ENCODE data around the gene APOL1. TPM values are rescaled to one million over a fixed set of nuclear protein-coding genes. Genes with fewer than 3 reads are reported as not detected.
A peak's percentile ranks its signal among the peaks of the same experiment; 100 is the strongest.

Gene APOL1
- total RNA-seq, 4 donors from 2014 or later, result 0.87 to 11.1 (median 6.2) TPM

GRCh38 chr22:36303874-36304273 is 50.9 kb downstream of the APOL1 start:
- intact Hi-C loops (cut with DNase I; ENCODE audit: low total_unique reads) (no loop called here), in situ Hi-C loops (cut with MboI; ENCODE audit: low sequenced_read_pairs in 4 of 4) (no loop called here)
- H3K36me3 ChIP-seq, result peaks cover 9 to 99% of the 10 kb centered on the region in 2 donors
- no peak for ATAC-seq
- H3K4me1 ChIP-seq, result no peaks in the 10 kb centered on the region
- no peaks in the 10 kb centered on the region for H3K27me3 ChIP-seq
- no peak overlapping the region for H3K4me3 ChIP-seq
- DNase-seq, result no peak
- H3K27ac ChIP-seq, result peak overlapping the region in 2 of 4 donors; percentile 3 to 37
- TF ChIP-seq CTCF (IDR thresholded peaks at IDR 0.05 in 4 of 5, conservative IDR thresholded peaks at IDR 0.05 in 1 of 5) (no peak), POLR2A (IDR thresholded peaks at IDR 0.05) (no peak)
- no peaks in the 10 kb centered on the region for H3K9me3 ChIP-seq

- peak overlapping the region in 3 of 4 donors; percentile 3 to 37 (median 29) for H3K27ac ChIP-seq
- intact Hi-C loops (cut with DNase I; ENCODE audit: low total_unique reads) (no loop called here), in situ Hi-C loops (cut with MboI; ENCODE audit: low sequenced_read_pairs in 4 of 4) (no loop called here)
- no peaks in the 10 kb centered on the region for H3K27me3 ChIP-seq
- no peak for TF ChIP-seq POLR2A (IDR thresholded peaks at IDR 0.05)
- no peak for TF ChIP-seq CTCF (IDR thresholded peaks at IDR 0.05 in 4 of 5, conservative IDR thresholded peaks at IDR 0.05 in 1 of 5)
- no peak overlapping the region for H3K4me3 ChIP-seq
- no peak for ATAC-seq
- no peaks in the 10 kb centered on the region for H3K9me3 ChIP-seq
- no peak for DNase-seq
- peaks cover 9 to 99% of the 10 kb centered on the region in 2 donors for H3K36me3 ChIP-seq
- no peaks in the 10 kb centered on the region for H3K4me1 ChIP-seq
These were observed 51.5 kb downstream of the APOL1 start for GRCh38 chr22:36304429-36304828.

GRCh38 chr22:36305813-36306212 is 52.9 kb downstream of the APOL1 start:
- Histone ChIP-seq H3K9me3 (no peaks in the 10 kb centered on the region), H3K4me1 (no peaks in the 10 kb centered on the region), H3K4me3 (no peak overlapping the region), H3K27ac (peak overlapping the region in 1 of 4 donors; percentile 37), H3K27me3 (no peaks in the 10 kb centered on the region), H3K36me3 (peaks cover 9 to 99% of the 10 kb centered on the region in 2 donors)
- in situ Hi-C loops (cut with MboI; ENCODE audit: low sequenced_read_pairs in 4 of 4) (loop anchor here in 3 of 4 donors (5.0 kb wide), 1 partner anchor 171 kb away; no protein-coding TSS in a partner anchor), intact Hi-C loops (cut with DNase I; ENCODE audit: low total_unique reads) (no loop called here)
- no peak for ATAC-seq
- TF ChIP-seq CTCF (IDR thresholded peaks at IDR 0.05 in 4 of 5, conservative IDR thresholded peaks at IDR 0.05 in 1 of 5) (no peak), POLR2A (IDR thresholded peaks at IDR 0.05) (no peak)
- no peak for DNase-seq

GRCh38 chr22:36306227-36306626 is 53.3 kb downstream of the APOL1 start:
- no peak for TF ChIP-seq POLR2A (IDR thresholded peaks at IDR 0.05)
- TF ChIP-seq CTCF (IDR thresholded peaks at IDR 0.05 in 4 of 5, conservative IDR thresholded peaks at IDR 0.05 in 1 of 5), result no peak
- Histone ChIP-seq H3K4me1 (no peaks in the 10 kb centered on the region), H3K27me3 (no peaks in the 10 kb centered on the region), H3K4me3 (no peak overlapping the region), H3K27ac (peak overlapping the region in 1 of 4 donors; percentile 37), H3K9me3 (no peaks in the 10 kb centered on the region), H3K36me3 (peaks cover 9 to 99% of the 10 kb centered on the region in 2 donors)
- DNase-seq, result no peak
- intact Hi-C loops (cut with DNase I; ENCODE audit: low total_unique reads), result no loop called here
- ATAC-seq, result no peak
- in situ Hi-C loops (cut with MboI; ENCODE audit: low sequenced_read_pairs in 4 of 4), result loop anchor here in 3 of 4 donors (5.0 kb wide), 1 partner anchor 171 kb away; no protein-coding TSS in a partner anchor

- no peaks in the 10 kb centered on the region for H3K9me3 ChIP-seq
- no peaks in the 10 kb centered on the region for H3K27me3 ChIP-seq
- ATAC-seq (no peak), DNase-seq (no peak)
- no peaks in the 10 kb centered on the region for H3K4me1 ChIP-seq
- no peak for TF ChIP-seq POLR2A (IDR thresholded peaks at IDR 0.05)
- TF ChIP-seq CTCF (IDR thresholded peaks at IDR 0.05 in 4 of 5, conservative IDR thresholded peaks at IDR 0.05 in 1 of 5), result no peak
- intact Hi-C loops (cut with DNase I; ENCODE audit: low total_unique reads), result no loop called here
- H3K27ac ChIP-seq, result no peak overlapping the region
- H3K36me3 ChIP-seq, result peaks cover 9 to 100% of the 10 kb centered on the region in 2 donors
- in situ Hi-C loops (cut with MboI; ENCODE audit: low sequenced_read_pairs in 4 of 4), result loop anchor here in 3 of 4 donors (5.0 kb wide), 1 partner anchor 168 kb away; no protein-coding TSS in a partner anchor
- H3K4me3 ChIP-seq, result no peak overlapping the region
These were observed 55.9 kb downstream of the APOL1 start for GRCh38 chr22:36308880-36309279.

Data from gastrocnemius medialis (tissue), 4 donors.